Suprapubic skin (tissue), 4 donors: ENCODE data around the gene SYDE1.

Experiments
- POLR2A ChIP-seq, 2 donors: fragments of 450-650 bp; IDR thresholded peaks; one replicate each; pipeline ENCODE4 v1.6.1; 2017; ENCODE audit warnings: antibody characterized with exemption in 2 of 2, mild to moderate bottlenecking in 2 of 2, moderate library complexity in 2 of 2
- POLR2AphosphoS5 ChIP-seq, 3 donors: sonication (generic); formaldehyde crosslinking; IDR thresholded peaks; one replicate each; pipeline ENCODE4 v1.6.1; 2017; ENCODE audit warnings: antibody characterized with exemption in 3 of 3

GRCh38 chr19:15115080-15115479 lies 7.9 kb downstream of the SYDE1 start:
- no peak for TF ChIP-seq POLR2AphosphoS5 (IDR thresholded peaks at IDR 0.05)
- TF ChIP-seq POLR2A (IDR thresholded peaks at IDR 0.05): no peak
